Prostate gland (tissue), 2 donors: ENCODE results near the gene TBXA2R.

Experiments used
- CTCF ChIP-seq, 4 experiments: fragments of 200-600 bp in 2 of 4; fragments of 450-650 bp in 2 of 4; sonication (generic) in 2 of 4; IDR thresholded peaks; 1 replicate in 3 of 4; 2 replicates in 1 of 4; pipeline ENCODE4 v1.5.1; 2016 to 2019; ENCODE audit warnings: antibody characterized with exemption in 4 of 4, mild to moderate bottlenecking in 2 of 4, moderate library complexity in 2 of 4
- POLR2A ChIP-seq: fragments of 450-650 bp; IDR thresholded peaks from one replicate; pipeline ENCODE4 v1.6.1; 2016; ENCODE audit warnings: antibody characterized with exemption, mild to moderate bottlenecking

DNA sequence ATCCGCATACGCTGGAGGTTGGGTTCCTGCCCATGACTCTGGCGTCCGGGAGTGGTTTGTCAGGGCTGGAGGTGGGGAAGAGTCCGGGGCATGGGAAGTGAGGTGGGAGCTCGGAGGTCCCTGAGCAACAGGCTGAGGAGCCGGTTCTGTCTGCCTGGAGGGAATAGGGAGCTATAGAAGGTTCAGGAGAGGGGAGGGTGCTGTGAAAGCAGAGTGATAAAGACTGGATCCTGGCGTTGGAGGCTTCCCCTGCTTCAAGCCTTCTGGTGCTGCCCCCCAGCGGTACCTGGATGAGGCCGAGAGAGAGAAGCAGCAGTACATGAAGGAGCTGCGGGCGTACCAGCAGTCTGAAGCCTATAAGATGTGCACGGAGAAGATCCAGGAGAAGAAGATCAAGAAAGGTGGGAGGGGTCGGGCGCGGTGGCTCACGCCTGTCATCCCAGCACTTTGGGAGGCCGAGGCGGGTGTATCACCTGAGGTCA lies 31.4 kb downstream of the TBXA2R start:
- TF ChIP-seq CTCF (IDR thresholded peaks at IDR 0.05) (peak in 1 of 4 experiments; percentile 20), POLR2A (no peak)
